GM23338 (cell line): ENCODE measurements around the gene GEN1. TPM values are rescaled to one million over a fixed set of nuclear protein-coding genes. Genes with fewer than 3 reads are reported as not detected.

Source experiments
- ATAC-seq: fragments of 200-7000 bp; cut with Tn5 transposase; 3 replicates; pipeline ENCODE4 v1.9.1; 2020
- DNase-seq: peaks from one replicate; pipeline ENCODE4 v3.0.0-alpha.2; 2015; ENCODE audit warnings: low spot score
- H2AFZ ChIP-seq: fragments of 200-600 bp; sonication (generic); 2 replicates; pipeline ENCODE4 v1.8.0; 2016; ENCODE audit warnings: antibody characterized with exemption, mild to moderate bottlenecking, moderate library complexity
- H3F3A ChIP-seq: fragments of 200-600 bp; sonication (generic); replicated peaks from 2 replicates; pipeline ENCODE4 v1.8.0; 2017; ENCODE audit warnings: antibody characterized with exemption, mixed run types, low read depth
- H3K27ac ChIP-seq: fragments of 200-600 bp; sonication (generic); 2 replicates; pipeline ENCODE4 v1.6.1; 2016; ENCODE audit warnings: low read depth
- H3K27me3 ChIP-seq: fragments of 200-600 bp; sonication (generic); 2 replicates; pipeline ENCODE4 v1.8.0; 2016; ENCODE audit warnings: mild to moderate bottlenecking, mixed run types, moderate library complexity; ENCODE audit not compliant: insufficient read depth
- H3K36me3 ChIP-seq: fragments of 200-600 bp; sonication (generic); 2 replicates; pipeline ENCODE4 v1.8.0; 2016; ENCODE audit warnings: mild to moderate bottlenecking; ENCODE audit not compliant: insufficient read depth
- H3K4me1 ChIP-seq: fragments of 200-600 bp; sonication (generic); 2 replicates; pipeline ENCODE4 v1.8.0; 2016; ENCODE audit warnings: mild to moderate bottlenecking, moderate library complexity; ENCODE audit not compliant: insufficient read depth
- H3K4me2 ChIP-seq: fragments of 200-600 bp; sonication (generic); 2 replicates; pipeline ENCODE4 v1.7.1; 2017; ENCODE audit warnings: mixed run types
- H3K4me3 ChIP-seq: fragments of 200-600 bp; sonication (generic); 2 replicates; pipeline ENCODE4 v1.6.1; 2016; ENCODE audit warnings: mixed run types
- H3K79me2 ChIP-seq: fragments of 200-600 bp; sonication (generic); replicated peaks from 2 replicates; pipeline ENCODE4 v1.8.0; 2017; ENCODE audit warnings: mild to moderate bottlenecking; ENCODE audit not compliant: insufficient read depth
- H3K9me2 ChIP-seq: fragments of 200-600 bp; sonication (generic); 2 replicates; pipeline ENCODE4 v1.8.0; 2017; ENCODE audit not compliant: insufficient read depth
- H4K20me1 ChIP-seq: fragments of 200-600 bp; sonication (generic); replicated peaks from 2 replicates; pipeline ENCODE4 v1.8.0; 2017; ENCODE audit warnings: mild to moderate bottlenecking; ENCODE audit not compliant: insufficient read depth
- H3K27ac Mint-ChIP-seq: 2 replicates; pipeline ENCODE4 v1.8.0; 2020; ENCODE audit warnings: inconsistent platforms, mild to moderate bottlenecking, moderate library complexity, mixed read lengths
- H3K27me3 Mint-ChIP-seq: 3 replicates; pipeline ENCODE4 v1.8.0; 2022; ENCODE audit warnings: low read depth, mild to moderate bottlenecking, moderate library complexity, mixed read lengths, inconsistent platforms; ENCODE audit not compliant: insufficient read depth, poor library complexity
- H3K36me3 Mint-ChIP-seq: 3 replicates; pipeline ENCODE4 v1.8.0; 2021; ENCODE audit warnings: low read depth, mild to moderate bottlenecking, inconsistent platforms, moderate library complexity, mixed read lengths
- H3K4me1 Mint-ChIP-seq: 3 replicates; pipeline ENCODE4 v1.8.0; 2020; ENCODE audit warnings: mild to moderate bottlenecking, inconsistent platforms, mixed read lengths
- H3K4me3 Mint-ChIP-seq: 3 replicates; pipeline ENCODE4 v1.8.0; 2021; ENCODE audit warnings: moderate library complexity, mild to moderate bottlenecking, inconsistent platforms, mixed read lengths
- H3K9me3 Mint-ChIP-seq: 3 replicates; pipeline ENCODE4 v1.8.0; 2020; ENCODE audit warnings: moderate library complexity, mild to moderate bottlenecking, inconsistent platforms, mixed read lengths
- CTCF ChIP-seq, 2 experiments: fragments of 200-600 bp in 1 of 2; sonication (generic) in 1 of 2; conservative IDR thresholded peaks; 2 replicates each; pipeline versions ENCODE4 v1.5.1 to v1.6.1; 2016 to 2017; ENCODE audit warnings: antibody characterized with exemption in 2 of 2, low read depth in 2 of 2, mild to moderate bottlenecking in 2 of 2, moderate library complexity in 1 of 2
- ETS1 ChIP-seq: IDR thresholded peaks from 2 replicates; pipeline ENCODE4 v1.6.1; 2016; ENCODE audit warnings: antibody characterized with exemption
- EZH2 ChIP-seq: fragments of 200-600 bp; sonication (generic); IDR thresholded peaks from one replicate; pipeline ENCODE4 v1.8.0; 2017; ENCODE audit warnings: antibody characterized with exemption, mild to moderate bottlenecking, low read depth; ENCODE audit not compliant: unreplicated experiment
- EZH2phosphoT487 ChIP-seq: fragments of 200-600 bp; sonication (generic); IDR thresholded peaks from one replicate; pipeline ENCODE4 v1.8.1; 2018; ENCODE audit warnings: antibody characterized with exemption; ENCODE audit not compliant: unreplicated experiment
- NANOG ChIP-seq: IDR thresholded peaks from 2 replicates; pipeline ENCODE4 v1.6.1; 2016; ENCODE audit warnings: antibody characterized with exemption, borderline replicate concordance
- STAT1 ChIP-seq: IDR thresholded peaks from one replicate; pipeline ENCODE4 v1.6.1; 2016; ENCODE audit warnings: antibody characterized with exemption; ENCODE audit not compliant: unreplicated experiment
- ZNF331 ChIP-seq: fragments of 250-450 bp; sonication (Bioruptor Pico); IDR thresholded peaks from 2 replicates; pipeline ENCODE4 v1.5.0; 2020; ENCODE audit warnings: low read depth, mild to moderate bottlenecking, moderate library complexity
- ZNF462 ChIP-seq: fragments of 250-450 bp; sonication (Bioruptor Pico); IDR thresholded peaks from 2 replicates; pipeline ENCODE4 v1.5.0; 2020; ENCODE audit warnings: mild to moderate bottlenecking, moderate library complexity
- polyA plus RNA-seq: library from polyadenylated mRNA; unstranded; fragments of >200 nt; fragmentation: Nextera tagmentation; extraction: Ambion mirVana; gene quantifications from 2 replicates; pipeline ENCODE4 v1.2.1, GENCODE V29; 2016
- total RNA-seq: library from RNA; depleted of rRNA; stranded (reverse); fragments of >200 nt; shearing (Covaris generic); gene quantifications from 2 replicates; pipeline ENCODE4 v1.2.3, GENCODE V29; 2014

The GEN1 gene
- total and polyA plus RNA-seq, 2 experiments from 2014 or later, result 14.2 to 43.3 TPM

GRCh38 chr2:17827785-17828184 lies 73.8 kb downstream of the GEN1 start:
- H3F3A ChIP-seq, result no peaks in the 10 kb centered on the region
- H3K27ac ChIP-seq, result no peak overlapping the region
- Mint-ChIP-seq H3K9me3 (peaks cover 6% of the 10 kb centered on the region; the same call in 2 of the 3 replicates), H3K27ac (no peak overlapping the region), H3K27me3 (peaks cover 29% of the 10 kb centered on the region), H3K36me3 (no peaks in the 10 kb centered on the region), H3K4me3 (no peak overlapping the region), H3K4me1 (peaks cover 13% of the 10 kb centered on the region)
- no peaks in the 10 kb centered on the region for H3K36me3 ChIP-seq
- ATAC-seq, result no peak
- H3K4me3 ChIP-seq, result no peak overlapping the region
- no peaks in the 10 kb centered on the region for H3K79me2 ChIP-seq
- no peak for DNase-seq
- no peaks in the 10 kb centered on the region for H3K9me2 ChIP-seq
- TF ChIP-seq ZNF462 (CRISPR knock-in tag) (no peak), CTCF (conservative IDR thresholded peaks at IDR 0.05; ENCODE audit: low read depth in 2 of 2) (no peak), ZNF331 (CRISPR knock-in tag) (no peak), NANOG (no peak), EZH2 (no peak), STAT1 (no peak), ETS1 (no peak), EZH2phosphoT487 (no peak)
- no peak overlapping the region for H2AFZ ChIP-seq
- H3K27me3 ChIP-seq, result peaks cover 24% of the 10 kb centered on the region
- peaks cover 18% of the 10 kb centered on the region for H3K4me1 ChIP-seq
- H4K20me1 ChIP-seq, result no peaks in the 10 kb centered on the region
- peak overlapping the region; percentile 13; the same call in 1 of the 2 replicates for H3K4me2 ChIP-seq
